Activated naive CD4-positive, alpha-beta T cell treated with anti-CD3 and anti-CD28 coated beads for 36 hours (primary cell): ENCODE measurements around the gene FTCD. TPM values are rescaled to one million over a fixed set of nuclear protein-coding genes. Genes with fewer than 3 reads are reported as not detected.
A peak's percentile ranks its signal among the peaks of the same experiment; 100 is the strongest.

Source experiments
- CTCF ChIA-PET: fragments of 350-600 bp; sonication (Branson Sonifier 250); formaldehyde crosslinking; loops from one replicate; lab custom pipeline; 2021; ENCODE audit warnings: antibody characterized with exemption; lab: Charles Lee
- DNase-seq: peaks from one replicate; pipeline ENCODE4 v3.0.0-alpha.2; 2020
- H3K27ac Mint-ChIP-seq: one replicate; pipeline ENCODE4 v1.8.0; 2021; ENCODE audit warnings: mild to moderate bottlenecking, mixed read lengths
- H3K27me3 Mint-ChIP-seq: one replicate; pipeline ENCODE4 v1.8.0; 2021; ENCODE audit warnings: low read depth, mixed read lengths
- H3K36me3 Mint-ChIP-seq: one replicate; pipeline ENCODE4 v1.8.0; 2021; ENCODE audit warnings: low read depth, mixed read lengths
- H3K4me1 Mint-ChIP-seq: one replicate; pipeline ENCODE4 v1.8.0; 2021; ENCODE audit warnings: low read depth, mixed read lengths
- H3K4me3 Mint-ChIP-seq: one replicate; pipeline ENCODE4 v1.8.0; 2021; ENCODE audit warnings: mild to moderate bottlenecking, moderate library complexity, mixed read lengths
- H3K9me3 Mint-ChIP-seq: one replicate; pipeline ENCODE4 v1.8.0; 2021; ENCODE audit warnings: mixed read lengths
- intact Hi-C: fragments of 100-400 bp; cut with micrococcal nuclease; formaldehyde crosslinking; loops from one replicate; pipeline ENCODE4 v1.15.1; 2023
- total RNA-seq, 2 experiments: library from RNA; stranded (reverse); gene quantifications; one replicate each; pipeline ENCODE4 v1.2.3, GENCODE V29; 2021

The FTCD gene
- total RNA-seq, 2 experiments from 2014 or later: not detected

- CTCF ChIA-PET: no interaction called here
- intact Hi-C loops: no loop called here
- Mint-ChIP-seq H3K36me3 (no peaks in the 10 kb centered on the region), H3K9me3 (no peaks in the 10 kb centered on the region), H3K4me1 (no peaks in the 10 kb centered on the region), H3K27me3 (no peaks in the 10 kb centered on the region), H3K4me3 (no peak overlapping the region), H3K27ac (no peak overlapping the region)
- DNase-seq: no peak
Observed at GRCh38 chr21:46131588-46131837, 23.9 kb downstream of the FTCD start.

- CTCF ChIA-PET: no interaction called here
- no peaks in the 10 kb centered on the region for H3K4me1 Mint-ChIP-seq
- H3K27ac Mint-ChIP-seq: no peak overlapping the region
- intact Hi-C loops: no loop called here
- no peaks in the 10 kb centered on the region for H3K36me3 Mint-ChIP-seq
- H3K9me3 Mint-ChIP-seq: no peaks in the 10 kb centered on the region
- no peaks in the 10 kb centered on the region for H3K27me3 Mint-ChIP-seq
- no peak for DNase-seq
- H3K4me3 Mint-ChIP-seq: no peak overlapping the region
Observed at GRCh38 chr21:46130831-46131587, 24.4 kb downstream of the FTCD start.

- intact Hi-C loops: no loop called here
- no peak for DNase-seq
- CTCF ChIA-PET: no interaction called here
- Mint-ChIP-seq H3K4me1 (no peaks in the 10 kb centered on the region), H3K36me3 (no peaks in the 10 kb centered on the region), H3K4me3 (no peak overlapping the region), H3K9me3 (no peaks in the 10 kb centered on the region), H3K27ac (no peak overlapping the region), H3K27me3 (no peaks in the 10 kb centered on the region)
Observed at GRCh38 chr21:46129846-46130651, 25.3 kb downstream of the FTCD start.

- H3K4me1 Mint-ChIP-seq: no peaks in the 10 kb centered on the region
- intact Hi-C loops: no loop called here
- no peak for DNase-seq
- H3K9me3 Mint-ChIP-seq: no peaks in the 10 kb centered on the region
- H3K36me3 Mint-ChIP-seq: no peaks in the 10 kb centered on the region
- CTCF ChIA-PET: no interaction called here
- no peak overlapping the region for H3K27ac Mint-ChIP-seq
- H3K4me3 Mint-ChIP-seq: no peak overlapping the region
- H3K27me3 Mint-ChIP-seq: no peaks in the 10 kb centered on the region
Observed at GRCh38 chr21:46128933-46129571, 26.3 kb downstream of the FTCD start.

GRCh38 chr21:46128106-46128932 is 27.1 kb downstream of the FTCD start:
- intact Hi-C loops: no loop called here
- CTCF ChIA-PET: no interaction called here
- no peaks in the 10 kb centered on the region for H3K36me3 Mint-ChIP-seq
- no peak for DNase-seq
- no peak overlapping the region for H3K4me3 Mint-ChIP-seq
- H3K27ac Mint-ChIP-seq: no peak overlapping the region
- H3K4me1 Mint-ChIP-seq: no peaks in the 10 kb centered on the region
- no peaks in the 10 kb centered on the region for H3K27me3 Mint-ChIP-seq
- no peaks in the 10 kb centered on the region for H3K9me3 Mint-ChIP-seq

- no peaks in the 10 kb centered on the region for H3K9me3 Mint-ChIP-seq
- no peaks in the 10 kb centered on the region for H3K4me1 Mint-ChIP-seq
- intact Hi-C loops: no loop called here
- no peak overlapping the region for H3K4me3 Mint-ChIP-seq
- H3K36me3 Mint-ChIP-seq: no peaks in the 10 kb centered on the region
- no peak overlapping the region for H3K27ac Mint-ChIP-seq
- no peaks in the 10 kb centered on the region for H3K27me3 Mint-ChIP-seq
- no peak for DNase-seq
- CTCF ChIA-PET: no interaction called here
Observed at GRCh38 chr21:46127239-46128105, 27.9 kb downstream of the FTCD start.

- DNase-seq: no peak
- CTCF ChIA-PET: no interaction called here
- no peak overlapping the region for H3K27ac Mint-ChIP-seq
Observed at GRCh38 chr21:46126309-46127238, 28.8 kb downstream of the FTCD start.

GRCh38 chr21:46125846-46126301 is 29.5 kb downstream of the FTCD start:
- Mint-ChIP-seq H3K4me3 (no peak overlapping the region), H3K27me3 (no peaks in the 10 kb centered on the region), H3K9me3 (no peaks in the 10 kb centered on the region), H3K36me3 (no peaks in the 10 kb centered on the region), H3K27ac (no peak overlapping the region), H3K4me1 (no peaks in the 10 kb centered on the region)
- no peak for DNase-seq
- intact Hi-C loops: no loop called here
- CTCF ChIA-PET: no interaction called here

More at GRCh38 chr21:46126309-46127238, 28.8 kb downstream of the FTCD start:
- H3K4me1 Mint-ChIP-seq: no peaks in the 10 kb centered on the region
- H3K9me3 Mint-ChIP-seq: no peaks in the 10 kb centered on the region
- no peaks in the 10 kb centered on the region for H3K27me3 Mint-ChIP-seq
- intact Hi-C loops: no loop called here
- no peak overlapping the region for H3K4me3 Mint-ChIP-seq
- H3K36me3 Mint-ChIP-seq: no peaks in the 10 kb centered on the region

- H3K4me1 Mint-ChIP-seq: no peaks in the 10 kb centered on the region
- intact Hi-C loops: no loop called here
- H3K9me3 Mint-ChIP-seq: no peaks in the 10 kb centered on the region
- CTCF ChIA-PET: no interaction called here
- peak; percentile 1 for DNase-seq
- H3K4me3 Mint-ChIP-seq: no peak overlapping the region
- no peaks in the 10 kb centered on the region for H3K36me3 Mint-ChIP-seq
- no peaks in the 10 kb centered on the region for H3K27me3 Mint-ChIP-seq
- H3K27ac Mint-ChIP-seq: peak overlapping the region; percentile 5
Observed at GRCh38 chr21:46124926-46125845, 30.2 kb downstream of the FTCD start.
